Fibroblast of skin of abdomen (primary cell): ENCODE data around the gene AHNAK2.
"Not testable (repeated sequence)": the region's sequence is repeated elsewhere in the genome, so short reads cannot be mapped to it uniquely, and the experiment has no call there.

Experiments used
- DNase-seq: peaks from one replicate; pipeline ENCODE4 v3.0.0-alpha.2; 2013

Gene AHNAK2

GRCh38 chr14:104924421-104925213 is 53.6 kb downstream of the AHNAK2 start, which contains the start of gene PLD4:
Gene PLD4, plus strand, starts transcription at chr14:104924879. Its CDS starts 2,262 bp downstream, at chr14:104927141.
- no peak for DNase-seq

GRCh38 chr14:104923640-104924420 is 54.3 kb downstream of the AHNAK2 start:
- no peak for DNase-seq

DNA sequence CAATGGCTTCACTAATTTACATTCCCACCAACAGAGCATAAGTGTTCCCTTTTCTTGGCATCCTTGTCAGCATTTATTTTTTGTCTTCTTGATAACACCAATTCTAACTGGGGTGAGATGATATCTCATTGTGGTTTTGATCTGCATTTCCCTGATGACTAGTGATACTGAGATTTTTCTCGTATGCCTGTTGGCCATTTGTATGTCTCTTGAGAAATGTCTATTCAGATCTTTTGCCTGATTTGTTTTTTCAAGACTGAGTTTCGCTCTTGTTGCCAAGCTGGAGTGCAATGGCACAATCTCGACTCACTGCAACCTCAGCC is 58.2 kb downstream of the AHNAK2 start:
- DNase-seq, result no peak

GRCh38 chr14:104919152-104919992 is 58.8 kb downstream of the AHNAK2 start:
- not testable (repeated sequence) for DNase-seq

- no peak for DNase-seq
These were observed 60.2 kb downstream of the AHNAK2 start for GRCh38 chr14:104917993-104918392.

GRCh38 chr14:104917116-104917515 is 61.1 kb downstream of the AHNAK2 start:
- no peak for DNase-seq

DNA sequence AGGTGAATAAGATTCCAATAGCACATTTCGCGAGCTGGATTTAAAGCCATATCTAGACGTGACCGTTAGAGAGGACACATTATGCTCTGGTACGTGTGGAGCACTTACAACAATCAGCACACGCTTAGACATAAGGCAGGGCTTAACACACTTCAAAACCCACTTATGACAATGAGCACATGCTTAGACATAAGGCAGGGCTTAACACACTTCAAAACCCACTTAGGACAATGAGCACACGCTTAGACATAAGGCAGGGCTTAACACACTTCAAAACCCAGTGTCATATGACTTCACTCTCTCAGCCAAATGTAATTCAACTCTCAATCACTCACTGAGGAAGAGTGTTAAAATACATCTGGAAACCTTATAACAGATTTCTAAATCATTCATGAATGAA is 64.7 kb downstream of the AHNAK2 start:
- DNase-seq, result no peak

DNA sequence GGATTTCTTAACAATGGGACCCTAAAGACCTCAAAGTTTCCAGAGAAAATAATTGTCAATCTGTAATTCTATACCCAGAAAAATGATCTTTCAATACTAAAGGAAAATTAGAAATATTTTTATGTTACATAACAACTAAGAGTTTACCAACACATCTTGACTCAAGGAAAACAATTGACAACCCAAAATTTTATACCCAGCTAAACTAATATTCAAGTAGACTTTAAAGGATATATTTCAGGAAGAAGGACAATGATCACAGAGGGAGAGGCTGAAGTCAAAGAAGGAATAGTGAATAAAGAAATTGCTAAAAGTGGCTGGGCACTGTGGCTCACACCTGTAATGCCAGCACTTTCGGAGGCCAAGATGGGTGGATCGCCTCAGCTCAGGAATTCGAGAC is 66.1 kb downstream of the AHNAK2 start:
- DNase-seq, result no peak

GRCh38 chr14:104908303-104908702 is 69.9 kb downstream of the AHNAK2 start:
- no peak for DNase-seq

DNA sequence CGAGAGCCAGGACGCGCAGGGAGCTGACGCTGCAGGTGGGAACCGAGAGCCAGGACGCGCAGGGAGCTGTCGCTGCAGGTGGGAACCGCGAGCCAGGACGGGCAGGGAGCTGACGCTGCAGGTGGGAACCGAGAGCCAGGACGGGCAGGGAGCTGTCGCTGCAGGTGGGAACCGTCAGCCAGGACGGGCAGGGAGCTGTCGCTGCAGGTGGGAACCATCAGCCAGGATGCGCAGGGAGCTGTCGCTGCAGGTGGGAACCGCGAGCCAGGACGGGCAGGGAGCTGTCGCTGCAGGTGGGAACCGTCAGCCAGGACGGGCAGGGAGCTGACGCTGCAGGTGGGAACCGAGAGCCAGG is 72.6 kb downstream of the AHNAK2 start:
- DNase-seq, result not testable (repeated sequence)

DNA sequence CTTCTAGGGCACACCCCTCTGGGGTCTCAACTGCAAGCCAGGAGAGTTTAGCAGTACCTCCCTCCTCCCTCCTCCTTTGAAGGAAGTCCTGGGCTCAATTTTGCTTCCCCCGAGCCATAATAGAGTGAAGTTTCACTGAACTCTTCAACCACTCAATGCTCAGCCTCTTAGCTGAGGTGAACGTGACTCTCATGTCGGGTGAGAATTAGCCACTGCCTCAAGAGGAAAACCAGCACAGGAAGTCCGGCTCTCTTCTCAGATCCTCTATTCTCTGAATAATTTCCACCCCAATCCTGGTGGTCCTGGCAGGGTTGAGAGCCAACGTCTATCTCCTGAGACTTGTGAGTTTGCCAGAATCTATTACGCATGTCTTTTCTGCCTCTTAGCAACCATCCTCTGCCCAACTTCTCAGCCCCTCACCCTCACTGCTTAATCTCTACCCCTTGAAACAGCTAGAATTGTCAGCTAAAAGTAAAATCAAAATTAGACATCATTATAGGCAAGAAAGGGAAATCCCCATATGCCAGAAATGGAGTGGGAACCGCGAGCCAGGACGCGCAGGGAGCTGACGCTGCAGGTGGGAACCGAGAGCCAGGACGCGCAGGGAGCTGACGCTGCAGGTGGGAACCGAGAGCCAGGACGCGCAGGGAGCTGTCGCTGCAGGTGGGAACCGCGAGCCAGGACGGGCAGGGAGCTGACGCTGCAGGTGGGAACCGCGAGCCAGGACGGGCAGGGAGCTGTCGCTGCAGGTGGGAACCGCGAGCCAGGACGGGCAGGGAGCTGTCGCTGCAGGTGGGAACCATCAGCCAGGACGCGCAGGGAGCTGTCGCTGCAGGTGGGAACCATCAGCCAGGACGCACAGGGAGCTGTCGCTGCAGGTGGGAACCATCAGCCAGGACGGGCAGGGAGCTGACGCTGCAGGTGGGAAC is 73.3 kb downstream of the AHNAK2 start:
- DNase-seq, result not testable (repeated sequence)

DNA sequence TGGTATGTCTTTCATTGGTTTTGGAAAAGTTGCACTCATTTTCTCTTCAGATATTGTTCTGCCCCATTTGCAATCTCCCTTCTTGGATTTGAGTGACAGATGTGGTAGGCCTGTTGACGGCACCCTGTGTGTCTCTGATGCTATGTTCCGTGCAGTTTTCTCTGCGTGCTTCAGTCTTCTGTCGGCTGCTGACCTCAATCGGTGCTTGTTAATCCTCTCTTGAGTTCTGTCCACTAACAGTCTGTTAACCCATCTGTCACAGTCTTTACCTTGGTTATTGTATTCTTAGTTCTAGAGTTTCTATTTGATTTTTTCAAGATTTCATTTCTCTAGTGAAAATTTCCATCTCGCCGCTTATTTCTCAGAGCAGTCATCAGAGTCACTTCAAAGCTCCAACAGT is 74.2 kb downstream of the AHNAK2 start:
- DNase-seq, result no peak

DNA sequence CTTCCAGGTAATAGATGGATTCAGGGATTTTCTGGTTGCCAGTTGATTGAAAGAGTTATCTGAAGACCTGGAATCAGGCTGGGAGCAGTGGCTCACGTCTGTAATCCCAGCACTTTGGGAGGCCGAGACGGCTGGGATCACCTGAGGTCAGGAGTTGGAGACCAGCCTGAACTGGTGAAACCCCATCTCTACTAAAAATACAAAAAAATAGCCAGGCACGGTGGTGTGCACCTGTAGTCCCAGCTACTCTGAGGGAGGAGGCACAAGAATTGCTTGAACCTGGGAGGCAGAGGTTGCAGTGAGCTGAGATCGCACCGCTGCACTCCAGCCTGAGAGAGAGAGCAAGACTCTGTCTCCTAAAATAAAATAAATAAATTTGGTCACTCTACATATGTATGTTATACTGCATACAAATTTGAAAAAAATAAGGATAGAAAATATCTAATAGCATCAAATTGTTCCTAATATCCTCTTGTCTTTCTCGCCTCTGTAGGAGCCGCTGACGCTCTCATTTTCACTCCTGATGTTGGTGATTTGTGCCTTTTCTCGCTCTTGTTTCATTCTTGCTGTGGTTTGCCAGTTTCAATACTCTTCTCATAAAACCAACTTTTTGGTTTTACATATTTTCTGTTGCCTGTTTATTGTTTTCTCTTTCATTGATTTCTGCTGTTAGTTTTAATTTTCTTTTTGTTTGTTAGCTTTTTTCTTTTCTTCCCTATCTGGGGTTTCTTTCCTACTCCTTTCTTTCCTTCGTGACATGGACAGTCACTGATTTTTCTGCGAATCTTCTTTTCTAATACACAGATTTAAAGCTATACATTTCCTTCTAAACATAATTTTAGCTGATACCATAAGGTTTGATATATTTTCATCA is 77.3 kb downstream of the AHNAK2 start:
- DNase-seq, result no peak

- DNase-seq, result no peak
These were observed 78.4 kb downstream of the AHNAK2 start for GRCh38 chr14:104899781-104900180.

GRCh38 chr14:104898870-104899510 is 79.2 kb downstream of the AHNAK2 start:
- DNase-seq, result peak; percentile 13

DNA sequence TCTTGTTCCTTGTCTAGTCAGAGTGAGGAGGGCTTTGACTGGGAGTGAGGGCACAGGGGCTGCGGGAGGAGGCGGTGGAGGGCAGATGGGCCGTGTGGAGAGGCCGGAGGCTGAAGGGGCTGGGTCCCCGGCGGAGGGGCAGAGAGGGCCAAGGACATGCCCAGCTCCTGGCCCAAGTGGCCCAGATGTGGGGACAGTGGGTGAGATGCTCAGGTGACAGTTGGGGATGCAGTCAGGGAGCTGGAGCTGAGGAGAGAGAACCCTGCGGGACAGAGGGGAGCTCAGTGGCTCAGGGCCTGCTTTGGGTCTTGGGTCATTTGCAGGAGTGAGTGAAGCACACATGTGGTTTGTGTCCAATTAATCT is 80.0 kb downstream of the AHNAK2 start:
- DNase-seq, result no peak

DNA sequence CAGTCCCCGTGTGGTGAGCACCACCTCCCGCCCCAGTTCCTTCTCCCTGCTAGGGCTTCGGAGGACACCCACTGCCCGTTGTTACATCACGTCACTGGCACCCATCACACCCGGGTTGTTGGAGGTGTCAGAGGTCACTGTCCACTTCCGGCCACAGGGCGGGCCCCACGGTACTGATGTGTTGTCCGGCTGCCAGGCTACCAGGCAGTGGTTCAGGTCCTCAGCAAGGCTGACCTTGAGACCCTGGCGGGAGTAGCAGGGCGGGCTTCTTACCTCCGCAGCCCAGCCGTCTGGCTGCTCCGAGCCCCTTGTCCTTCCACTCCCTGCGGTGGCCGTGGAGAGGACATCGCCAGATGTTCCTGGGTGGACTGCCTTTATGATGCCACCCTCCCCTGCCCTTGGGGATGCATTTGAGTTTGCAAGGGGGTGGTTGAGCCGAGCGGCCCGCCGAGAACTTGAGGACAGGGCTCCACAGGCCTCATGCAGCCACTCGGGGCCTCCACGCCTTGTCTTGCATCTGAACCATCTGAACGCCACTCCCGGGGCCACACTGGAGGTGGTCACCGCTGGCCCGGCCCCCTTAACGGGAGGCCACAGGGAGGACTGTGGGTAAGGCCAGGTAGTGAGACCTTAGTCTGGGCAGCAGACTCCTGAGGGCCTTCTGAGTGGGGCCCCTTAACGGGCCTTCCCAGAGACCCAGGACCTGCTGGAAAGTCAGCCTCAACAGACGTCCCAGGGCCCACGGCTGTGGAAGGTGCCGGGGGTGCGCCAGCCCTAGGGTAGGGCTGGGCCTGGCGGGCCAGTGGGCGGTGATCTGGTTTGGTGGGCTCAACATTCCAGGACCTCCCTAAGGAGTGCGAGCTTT is 80.6 kb downstream of the AHNAK2 start:
- DNase-seq, result no peak

DNA sequence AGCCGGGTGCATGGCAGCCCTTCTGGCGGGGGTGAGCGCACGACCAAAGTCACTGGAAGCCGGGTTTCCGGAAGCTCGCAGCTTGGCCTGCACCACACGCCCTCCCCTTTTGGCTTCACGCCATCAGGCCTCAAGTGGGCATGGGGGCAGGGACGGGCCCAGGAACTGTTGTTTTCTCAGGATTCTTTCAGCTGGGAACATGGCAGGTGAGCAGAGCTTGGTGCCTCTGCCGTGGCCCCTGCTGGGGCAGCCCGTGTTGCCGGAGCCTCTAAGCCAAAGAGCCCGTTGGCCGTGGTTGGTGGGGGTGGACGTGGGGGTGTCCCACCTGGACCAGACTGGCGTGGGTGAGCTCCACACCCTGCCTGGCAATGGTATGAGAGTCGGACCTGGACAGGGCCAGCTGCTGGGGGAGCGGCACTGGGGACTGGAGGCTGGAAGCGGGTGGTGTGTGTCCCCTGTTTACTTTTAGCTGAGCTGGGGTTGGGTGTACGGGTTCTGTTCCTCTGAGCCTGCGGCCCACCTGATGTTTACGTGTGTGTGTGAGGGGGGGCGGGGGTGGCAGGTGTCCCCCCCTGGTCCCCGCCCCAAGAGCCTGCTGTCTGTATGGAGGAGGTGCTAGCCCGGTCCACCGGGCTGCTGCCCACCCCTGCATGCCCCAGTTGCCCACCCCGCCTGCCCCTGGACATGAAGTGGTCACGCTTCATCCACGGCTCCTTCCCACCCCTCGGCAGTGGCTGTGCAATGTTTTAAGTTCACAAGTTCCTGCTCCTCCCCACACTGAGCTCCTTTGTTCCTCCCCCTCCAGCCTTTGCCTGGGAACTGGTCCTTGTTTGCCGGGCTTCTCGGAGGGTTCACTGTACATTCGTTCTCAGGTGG is 82.2 kb downstream of the AHNAK2 start:
- no peak for DNase-seq
